Measurements from ENCODE around the gene CENPP. TPM values are rescaled to one million over a fixed set of nuclear protein-coding genes. Genes with fewer than 3 reads are reported as not detected.

Gene CENPP
- total RNA-seq, 1 experiment from 2014 or later, result 14.3 TPM

- Mint-ChIP-seq H3K27ac (no peak overlapping the region), H3K9me3 (peaks cover 4% of the 10 kb centered on the region), H3K4me3 (no peak overlapping the region), H3K36me3 (peaks cover 2% of the 10 kb centered on the region; the same call in 1 of the 2 replicates), H3K27me3 (ENCODE audit: low read depth) (no peaks in the 10 kb centered on the region), H3K4me1 (peaks cover 17% of the 10 kb centered on the region)
- ATAC-seq (no peak), DNase-seq (ENCODE audit: low spot score) (no peak)
- POLR2A ChIA-PET, result no interaction called here
- CTCF ChIA-PET, result no interaction called here
- TF ChIP-seq NFATC4 (CRISPR knock-in tag; IDR thresholded peaks at IDR 0.05) (no peak), SP1 (CRISPR knock-in tag; conservative IDR thresholded peaks at IDR 0.05) (no peak), STAT6 (CRISPR knock-in tag; conservative IDR thresholded peaks at IDR 0.05; ENCODE audit: low read depth) (no peak), TP53 (CRISPR knock-in tag; IDR thresholded peaks at IDR 0.05) (no peak)
- TF ChIP-seq, protein P1, sequence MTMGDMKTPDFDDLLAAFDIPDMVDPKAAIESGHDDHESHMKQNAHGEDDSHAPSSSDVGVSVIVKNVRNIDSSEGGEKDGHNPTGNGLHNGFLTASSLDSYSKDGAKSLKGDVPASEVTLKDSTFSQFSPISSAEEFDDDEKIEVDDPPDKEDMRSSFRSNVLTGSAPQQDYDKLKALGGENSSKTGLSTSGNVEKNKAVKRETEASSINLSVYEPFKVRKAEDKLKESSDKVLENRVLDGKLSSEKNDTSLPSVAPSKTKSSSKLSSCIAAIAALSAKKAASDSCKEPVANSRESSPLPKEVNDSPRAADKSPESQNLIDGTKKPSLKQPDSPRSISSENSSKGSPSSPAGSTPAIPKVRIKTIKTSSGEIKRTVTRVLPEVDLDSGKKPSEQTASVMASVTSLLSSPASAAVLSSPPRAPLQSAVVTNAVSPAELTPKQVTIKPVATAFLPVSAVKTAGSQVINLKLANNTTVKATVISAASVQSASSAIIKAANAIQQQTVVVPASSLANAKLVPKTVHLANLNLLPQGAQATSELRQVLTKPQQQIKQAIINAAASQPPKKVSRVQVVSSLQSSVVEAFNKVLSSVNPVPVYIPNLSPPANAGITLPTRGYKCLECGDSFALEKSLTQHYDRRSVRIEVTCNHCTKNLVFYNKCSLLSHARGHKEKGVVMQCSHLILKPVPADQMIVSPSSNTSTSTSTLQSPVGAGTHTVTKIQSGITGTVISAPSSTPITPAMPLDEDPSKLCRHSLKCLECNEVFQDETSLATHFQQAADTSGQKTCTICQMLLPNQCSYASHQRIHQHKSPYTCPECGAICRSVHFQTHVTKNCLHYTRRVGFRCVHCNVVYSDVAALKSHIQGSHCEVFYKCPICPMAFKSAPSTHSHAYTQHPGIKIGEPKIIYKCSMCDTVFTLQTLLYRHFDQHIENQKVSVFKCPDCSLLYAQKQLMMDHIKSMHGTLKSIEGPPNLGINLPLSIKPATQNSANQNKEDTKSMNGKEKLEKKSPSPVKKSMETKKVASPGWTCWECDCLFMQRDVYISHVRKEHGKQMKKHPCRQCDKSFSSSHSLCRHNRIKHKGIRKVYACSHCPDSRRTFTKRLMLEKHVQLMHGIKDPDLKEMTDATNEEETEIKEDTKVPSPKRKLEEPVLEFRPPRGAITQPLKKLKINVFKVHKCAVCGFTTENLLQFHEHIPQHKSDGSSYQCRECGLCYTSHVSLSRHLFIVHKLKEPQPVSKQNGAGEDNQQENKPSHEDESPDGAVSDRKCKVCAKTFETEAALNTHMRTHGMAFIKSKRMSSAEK (CRISPR knock-in tag; IDR thresholded peaks at IDR 0.05; ENCODE audit: borderline replicate concordance), result no peak
- TF ChIP-seq, protein P2, sequence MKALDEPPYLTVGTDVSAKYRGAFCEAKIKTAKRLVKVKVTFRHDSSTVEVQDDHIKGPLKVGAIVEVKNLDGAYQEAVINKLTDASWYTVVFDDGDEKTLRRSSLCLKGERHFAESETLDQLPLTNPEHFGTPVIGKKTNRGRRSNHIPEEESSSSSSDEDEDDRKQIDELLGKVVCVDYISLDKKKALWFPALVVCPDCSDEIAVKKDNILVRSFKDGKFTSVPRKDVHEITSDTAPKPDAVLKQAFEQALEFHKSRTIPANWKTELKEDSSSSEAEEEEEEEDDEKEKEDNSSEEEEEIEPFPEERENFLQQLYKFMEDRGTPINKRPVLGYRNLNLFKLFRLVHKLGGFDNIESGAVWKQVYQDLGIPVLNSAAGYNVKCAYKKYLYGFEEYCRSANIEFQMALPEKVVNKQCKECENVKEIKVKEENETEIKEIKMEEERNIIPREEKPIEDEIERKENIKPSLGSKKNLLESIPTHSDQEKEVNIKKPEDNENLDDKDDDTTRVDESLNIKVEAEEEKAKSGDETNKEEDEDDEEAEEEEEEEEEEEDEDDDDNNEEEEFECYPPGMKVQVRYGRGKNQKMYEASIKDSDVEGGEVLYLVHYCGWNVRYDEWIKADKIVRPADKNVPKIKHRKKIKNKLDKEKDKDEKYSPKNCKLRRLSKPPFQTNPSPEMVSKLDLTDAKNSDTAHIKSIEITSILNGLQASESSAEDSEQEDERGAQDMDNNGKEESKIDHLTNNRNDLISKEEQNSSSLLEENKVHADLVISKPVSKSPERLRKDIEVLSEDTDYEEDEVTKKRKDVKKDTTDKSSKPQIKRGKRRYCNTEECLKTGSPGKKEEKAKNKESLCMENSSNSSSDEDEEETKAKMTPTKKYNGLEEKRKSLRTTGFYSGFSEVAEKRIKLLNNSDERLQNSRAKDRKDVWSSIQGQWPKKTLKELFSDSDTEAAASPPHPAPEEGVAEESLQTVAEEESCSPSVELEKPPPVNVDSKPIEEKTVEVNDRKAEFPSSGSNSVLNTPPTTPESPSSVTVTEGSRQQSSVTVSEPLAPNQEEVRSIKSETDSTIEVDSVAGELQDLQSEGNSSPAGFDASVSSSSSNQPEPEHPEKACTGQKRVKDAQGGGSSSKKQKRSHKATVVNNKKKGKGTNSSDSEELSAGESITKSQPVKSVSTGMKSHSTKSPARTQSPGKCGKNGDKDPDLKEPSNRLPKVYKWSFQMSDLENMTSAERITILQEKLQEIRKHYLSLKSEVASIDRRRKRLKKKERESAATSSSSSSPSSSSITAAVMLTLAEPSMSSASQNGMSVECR (CRISPR knock-in tag; IDR thresholded peaks at IDR 0.05; ENCODE audit: borderline replicate concordance), result no peak
- TF ChIP-seq, protein P3, sequence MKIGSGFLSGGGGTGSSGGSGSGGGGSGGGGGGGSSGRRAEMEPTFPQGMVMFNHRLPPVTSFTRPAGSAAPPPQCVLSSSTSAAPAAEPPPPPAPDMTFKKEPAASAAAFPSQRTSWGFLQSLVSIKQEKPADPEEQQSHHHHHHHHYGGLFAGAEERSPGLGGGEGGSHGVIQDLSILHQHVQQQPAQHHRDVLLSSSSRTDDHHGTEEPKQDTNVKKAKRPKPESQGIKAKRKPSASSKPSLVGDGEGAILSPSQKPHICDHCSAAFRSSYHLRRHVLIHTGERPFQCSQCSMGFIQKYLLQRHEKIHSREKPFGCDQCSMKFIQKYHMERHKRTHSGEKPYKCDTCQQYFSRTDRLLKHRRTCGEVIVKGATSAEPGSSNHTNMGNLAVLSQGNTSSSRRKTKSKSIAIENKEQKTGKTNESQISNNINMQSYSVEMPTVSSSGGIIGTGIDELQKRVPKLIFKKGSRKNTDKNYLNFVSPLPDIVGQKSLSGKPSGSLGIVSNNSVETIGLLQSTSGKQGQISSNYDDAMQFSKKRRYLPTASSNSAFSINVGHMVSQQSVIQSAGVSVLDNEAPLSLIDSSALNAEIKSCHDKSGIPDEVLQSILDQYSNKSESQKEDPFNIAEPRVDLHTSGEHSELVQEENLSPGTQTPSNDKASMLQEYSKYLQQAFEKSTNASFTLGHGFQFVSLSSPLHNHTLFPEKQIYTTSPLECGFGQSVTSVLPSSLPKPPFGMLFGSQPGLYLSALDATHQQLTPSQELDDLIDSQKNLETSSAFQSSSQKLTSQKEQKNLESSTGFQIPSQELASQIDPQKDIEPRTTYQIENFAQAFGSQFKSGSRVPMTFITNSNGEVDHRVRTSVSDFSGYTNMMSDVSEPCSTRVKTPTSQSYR (CRISPR knock-in tag; IDR thresholded peaks at IDR 0.05), result no peak
Measured at GRCh38 chr9:92476962-92477361, 151.2 kb downstream of the CENPP start.

- H3K4me1 Mint-ChIP-seq, result peaks cover 17% of the 10 kb centered on the region
- ATAC-seq (no peak), DNase-seq (ENCODE audit: low spot score) (no peak)
- CTCF ChIA-PET, result no interaction called here
- POLR2A ChIA-PET, result no interaction called here
- no peak overlapping the region; the same call in 1 of the 2 replicates for H3K27ac Mint-ChIP-seq
- H3K4me3 Mint-ChIP-seq, result no peak overlapping the region
- H3K27me3 Mint-ChIP-seq (ENCODE audit: low read depth), result no peaks in the 10 kb centered on the region
- H3K9me3 Mint-ChIP-seq, result peaks cover 4% of the 10 kb centered on the region
- H3K36me3 Mint-ChIP-seq, result peaks cover 2% of the 10 kb centered on the region; the same call in 1 of the 2 replicates
- TF ChIP-seq GRHL2 (CRISPR knock-in tag; IDR thresholded peaks at IDR 0.05; ENCODE audit: insufficient replicate concordance, severe bottlenecking), result no peak
- TF ChIP-seq ERG (CRISPR knock-in tag; IDR thresholded peaks at IDR 0.05), result no peak
- TF ChIP-seq TEAD1 (CRISPR knock-in tag; IDR thresholded peaks at IDR 0.05), result no peak
- no peak for TF ChIP-seq AFF4 (CRISPR knock-in tag; IDR thresholded peaks at IDR 0.05; ENCODE audit: borderline replicate concordance)
- TF ChIP-seq, protein P4, sequence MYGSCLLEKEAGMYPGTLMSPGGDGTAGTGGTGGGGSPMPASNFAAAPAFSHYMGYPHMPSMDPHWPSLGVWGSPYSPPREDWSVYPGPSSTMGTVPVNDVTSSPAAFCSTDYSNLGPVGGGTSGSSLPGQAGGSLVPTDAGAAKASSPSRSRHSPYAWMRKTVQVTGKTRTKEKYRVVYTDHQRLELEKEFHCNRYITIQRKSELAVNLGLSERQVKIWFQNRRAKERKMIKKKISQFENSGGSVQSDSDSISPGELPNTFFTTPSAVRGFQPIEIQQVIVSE (CRISPR knock-in tag; IDR thresholded peaks at IDR 0.05; ENCODE audit: borderline replicate concordance), result no peak
- TF ChIP-seq ZNF671 (CRISPR knock-in tag; IDR thresholded peaks at IDR 0.05), result no peak
Measured at GRCh38 chr9:92478783-92479182, 153.0 kb downstream of the CENPP start.
